ENCODE data around the gene GRID1.

GRID1 gene

GRCh38 chr10:85967594-85967993 is 399.0 kb downstream of the GRID1 start:
- no peak for DNase-seq

GRCh38 chr10:85961479-85962067 is 405.0 kb downstream of the GRID1 start:
- H3K36me3 ChIP-seq (replicated peaks; ENCODE audit: insufficient read depth, low read length), result no peaks in the 10 kb centered on the region
- H3K9ac ChIP-seq (ENCODE audit: low read length), result no peak overlapping the region
- no peaks in the 10 kb centered on the region for H3K79me2 ChIP-seq (ENCODE audit: low read length)
- H3K4me2 ChIP-seq (ENCODE audit: low read depth, low read length), result no peak overlapping the region
- 0 out of 2 replicates have a peak, but pooled peaks cover under 1% of the 10 kb centered on the region for H3K4me1 ChIP-seq (ENCODE audit: low read length)
- no peak overlapping the region for H2AFZ ChIP-seq (ENCODE audit: low read length)
- no peak for DNase-seq
- H4K20me1 ChIP-seq (ENCODE audit: insufficient read depth, low read length), result no peaks in the 10 kb centered on the region
- no peak overlapping the region for H3K4me3 ChIP-seq (ENCODE audit: low read length)
- no peaks in the 10 kb centered on the region for H3F3A ChIP-seq (ENCODE audit: insufficient read depth, low read length)
- no peaks in the 10 kb centered on the region for H3K9me3 ChIP-seq (replicated peaks; ENCODE audit: insufficient read depth, low read length)
- H3K27me3 ChIP-seq (replicated peaks; ENCODE audit: insufficient read depth, low read length), result no peaks in the 10 kb centered on the region
- no peaks in the 10 kb centered on the region for H3K9me2 ChIP-seq (replicated peaks; ENCODE audit: insufficient read depth, low read length)
- TF ChIP-seq EZH2 (optimal IDR thresholded peaks at IDR 0.05; ENCODE audit: low read depth, low read length), result no peak
- H3K27ac ChIP-seq (ENCODE audit: low read length), result no peak overlapping the region

More at GRCh38 chr10:85967594-85967993, 399.0 kb downstream of the GRID1 start:
- Histone ChIP-seq H2AFZ (ENCODE audit: low read length) (no peak overlapping the region), H3K4me1 (ENCODE audit: low read length) (no peaks in the 10 kb centered on the region), H3K9me3 (replicated peaks; ENCODE audit: insufficient read depth, low read length) (no peaks in the 10 kb centered on the region), H3K4me2 (ENCODE audit: low read depth, low read length) (no peak overlapping the region), H3K79me2 (ENCODE audit: low read length) (no peaks in the 10 kb centered on the region), H3F3A (ENCODE audit: insufficient read depth, low read length) (no peaks in the 10 kb centered on the region), H4K20me1 (ENCODE audit: insufficient read depth, low read length) (no peaks in the 10 kb centered on the region), H3K27ac (ENCODE audit: low read length) (no peak overlapping the region), H3K27me3 (replicated peaks; ENCODE audit: insufficient read depth, low read length) (no peaks in the 10 kb centered on the region), H3K9ac (ENCODE audit: low read length) (no peak overlapping the region), H3K4me3 (ENCODE audit: low read length) (no peak overlapping the region), H3K9me2 (replicated peaks; ENCODE audit: insufficient read depth, low read length) (no peaks in the 10 kb centered on the region), H3K36me3 (replicated peaks; ENCODE audit: insufficient read depth, low read length) (no peaks in the 10 kb centered on the region)
- no peak for TF ChIP-seq EZH2phosphoT487 (IDR thresholded peaks at IDR 0.05; ENCODE audit: low read length)

GRCh38 chr10:85961073-85961472 is 405.5 kb downstream of the GRID1 start:
- no peak overlapping the region for H3K27ac ChIP-seq (ENCODE audit: low read length)
- no peaks in the 10 kb centered on the region for H4K20me1 ChIP-seq (ENCODE audit: insufficient read depth, low read length)
- no peaks in the 10 kb centered on the region for H3K9me3 ChIP-seq (replicated peaks; ENCODE audit: insufficient read depth, low read length)
- H2AFZ ChIP-seq (ENCODE audit: low read length), result no peak overlapping the region
- H3F3A ChIP-seq (ENCODE audit: insufficient read depth, low read length), result no peaks in the 10 kb centered on the region
- H3K36me3 ChIP-seq (replicated peaks; ENCODE audit: insufficient read depth, low read length), result no peaks in the 10 kb centered on the region
- H3K4me2 ChIP-seq (ENCODE audit: low read depth, low read length), result no peak overlapping the region
- no peak overlapping the region for H3K4me3 ChIP-seq (ENCODE audit: low read length)
- H3K79me2 ChIP-seq (ENCODE audit: low read length), result no peaks in the 10 kb centered on the region
- H3K9ac ChIP-seq (ENCODE audit: low read length), result no peak overlapping the region
- H3K27me3 ChIP-seq (replicated peaks; ENCODE audit: insufficient read depth, low read length), result no peaks in the 10 kb centered on the region
- TF ChIP-seq CTCF (IDR thresholded peaks at IDR 0.05; ENCODE audit: low read length) (no peak), EZH2 (optimal IDR thresholded peaks at IDR 0.05; ENCODE audit: low read depth, low read length) (no peak), EZH2phosphoT487 (IDR thresholded peaks at IDR 0.05; ENCODE audit: low read length) (no peak)
- H3K9me2 ChIP-seq (replicated peaks; ENCODE audit: insufficient read depth, low read length), result no peaks in the 10 kb centered on the region
- H3K4me1 ChIP-seq (ENCODE audit: low read length), result 0 out of 2 replicates have a peak, but pooled peaks cover 3% of the 10 kb centered on the region
- no peak for DNase-seq

GRCh38 chr10:85959239-85959638 is 407.4 kb downstream of the GRID1 start:
- no peak overlapping the region for H3K27ac ChIP-seq (ENCODE audit: low read length)
- H3K9me3 ChIP-seq (replicated peaks; ENCODE audit: insufficient read depth, low read length), result no peaks in the 10 kb centered on the region
- no peaks in the 10 kb centered on the region for H3F3A ChIP-seq (ENCODE audit: insufficient read depth, low read length)
- no peak for TF ChIP-seq EZH2phosphoT487 (IDR thresholded peaks at IDR 0.05; ENCODE audit: low read length)
- no peak for TF ChIP-seq EZH2 (optimal IDR thresholded peaks at IDR 0.05; ENCODE audit: low read depth, low read length)
- no peak for TF ChIP-seq CTCF (IDR thresholded peaks at IDR 0.05; ENCODE audit: low read length)
- no peak for DNase-seq
- H3K27me3 ChIP-seq (replicated peaks; ENCODE audit: insufficient read depth, low read length), result no peaks in the 10 kb centered on the region
- H3K36me3 ChIP-seq (replicated peaks; ENCODE audit: insufficient read depth, low read length), result no peaks in the 10 kb centered on the region
- no peak overlapping the region for H2AFZ ChIP-seq (ENCODE audit: low read length)
- H4K20me1 ChIP-seq (ENCODE audit: insufficient read depth, low read length), result no peaks in the 10 kb centered on the region
- H3K9ac ChIP-seq (ENCODE audit: low read length), result no peak overlapping the region
- no peaks in the 10 kb centered on the region for H3K79me2 ChIP-seq (ENCODE audit: low read length)
- H3K9me2 ChIP-seq (replicated peaks; ENCODE audit: insufficient read depth, low read length), result no peaks in the 10 kb centered on the region
- H3K4me2 ChIP-seq (ENCODE audit: low read depth, low read length), result no peak overlapping the region
- no peak overlapping the region for H3K4me3 ChIP-seq (ENCODE audit: low read length)
- 0 out of 2 replicates have a peak, but pooled peaks cover 3% of the 10 kb centered on the region for H3K4me1 ChIP-seq (ENCODE audit: low read length)
